ENCODE data around the gene FBXL7.
"Not testable (repeated sequence)": the region's sequence is repeated elsewhere in the genome, so short reads cannot be mapped to it uniquely, and the experiment has no call there.

Gene FBXL7

DNA sequence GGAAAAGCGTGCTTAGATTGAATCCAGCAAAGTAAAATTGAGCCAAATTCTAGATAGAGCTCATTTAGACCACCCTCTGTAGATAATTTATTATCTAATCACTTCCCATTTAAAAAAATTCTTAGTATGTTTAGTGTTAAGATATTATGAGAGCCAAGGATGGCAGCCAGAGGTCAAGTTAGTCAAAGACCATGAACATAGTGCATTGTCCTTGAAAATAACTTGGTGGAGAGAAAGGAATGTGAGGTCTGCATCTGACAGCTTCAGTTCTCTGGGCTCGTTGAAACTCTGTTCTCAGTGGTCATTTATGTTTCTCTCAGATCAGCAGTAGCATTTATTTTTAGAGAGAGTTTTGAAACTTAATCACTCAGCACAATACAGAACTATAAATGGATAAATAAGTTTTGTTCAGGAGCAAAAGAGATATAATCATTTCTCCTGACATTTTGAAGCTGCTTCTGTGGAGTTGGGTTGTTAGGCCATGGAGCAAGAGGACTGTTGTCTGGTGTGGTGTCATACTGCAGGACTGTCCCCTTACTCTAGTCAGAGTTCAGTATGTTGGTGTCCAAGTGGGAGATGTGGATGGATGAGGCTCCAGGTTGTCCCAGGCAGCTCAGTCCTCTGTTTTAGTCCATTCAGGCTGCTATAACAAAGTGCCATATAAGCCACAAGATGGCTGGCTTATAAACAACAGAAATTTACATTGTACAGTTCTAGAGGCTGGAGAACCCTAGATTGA is 337.7 kb downstream of the FBXL7 start:
- no peak for DNase-seq

DNA sequence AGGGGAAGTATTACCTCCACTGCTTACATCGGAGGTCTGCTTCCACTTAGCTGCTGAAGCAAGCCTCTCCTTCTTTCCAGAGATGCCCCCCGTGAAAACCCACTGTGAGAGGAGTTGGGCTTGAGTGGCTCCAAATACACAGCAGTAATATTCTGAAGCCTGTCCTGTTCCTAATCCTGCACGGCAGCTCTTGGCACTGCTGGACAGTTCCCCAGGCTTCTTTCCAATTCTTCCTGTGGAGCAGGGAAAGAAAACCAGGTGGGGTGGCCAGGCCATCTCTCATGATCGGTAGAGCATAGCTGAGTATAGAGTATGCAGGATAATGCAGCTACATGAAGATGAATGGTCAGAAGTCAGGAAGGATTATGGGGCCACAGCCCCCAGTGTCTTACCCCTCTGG is 344.3 kb downstream of the FBXL7 start:
- DNase-seq: no peak

GRCh38 chr5:15844871-15845270 is 344.9 kb downstream of the FBXL7 start:
- DNase-seq: no peak

GRCh38 chr5:15850536-15850935 is 350.6 kb downstream of the FBXL7 start:
- DNase-seq: no peak

- no peak for DNase-seq
Observed at GRCh38 chr5:15850939-15851341, 351.0 kb downstream of the FBXL7 start.

GRCh38 chr5:15852217-15852616 is 352.2 kb downstream of the FBXL7 start:
- no peak for DNase-seq

DNA sequence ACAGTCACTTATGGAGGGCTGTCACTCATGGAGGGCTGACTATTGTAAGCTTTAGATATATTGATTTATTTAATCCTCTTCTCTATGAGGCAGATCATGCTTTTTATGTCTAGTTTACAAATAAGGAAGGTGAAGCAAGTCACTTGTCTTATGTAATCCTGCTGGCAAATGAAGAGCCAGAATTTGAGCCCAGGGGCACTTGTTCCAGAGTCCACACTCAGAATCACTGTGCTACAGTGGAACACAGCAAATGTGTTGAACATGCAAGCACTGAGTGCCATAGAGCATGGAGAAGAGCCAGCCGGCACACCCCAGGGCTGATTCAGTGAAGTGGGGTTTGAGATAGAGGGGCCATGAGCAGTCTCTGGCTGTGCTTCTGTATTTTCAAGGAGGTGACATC is 353.0 kb downstream of the FBXL7 start:
- DNase-seq: no peak

- no peak for DNase-seq
Observed at GRCh38 chr5:15858326-15858725, 358.3 kb downstream of the FBXL7 start.

DNA sequence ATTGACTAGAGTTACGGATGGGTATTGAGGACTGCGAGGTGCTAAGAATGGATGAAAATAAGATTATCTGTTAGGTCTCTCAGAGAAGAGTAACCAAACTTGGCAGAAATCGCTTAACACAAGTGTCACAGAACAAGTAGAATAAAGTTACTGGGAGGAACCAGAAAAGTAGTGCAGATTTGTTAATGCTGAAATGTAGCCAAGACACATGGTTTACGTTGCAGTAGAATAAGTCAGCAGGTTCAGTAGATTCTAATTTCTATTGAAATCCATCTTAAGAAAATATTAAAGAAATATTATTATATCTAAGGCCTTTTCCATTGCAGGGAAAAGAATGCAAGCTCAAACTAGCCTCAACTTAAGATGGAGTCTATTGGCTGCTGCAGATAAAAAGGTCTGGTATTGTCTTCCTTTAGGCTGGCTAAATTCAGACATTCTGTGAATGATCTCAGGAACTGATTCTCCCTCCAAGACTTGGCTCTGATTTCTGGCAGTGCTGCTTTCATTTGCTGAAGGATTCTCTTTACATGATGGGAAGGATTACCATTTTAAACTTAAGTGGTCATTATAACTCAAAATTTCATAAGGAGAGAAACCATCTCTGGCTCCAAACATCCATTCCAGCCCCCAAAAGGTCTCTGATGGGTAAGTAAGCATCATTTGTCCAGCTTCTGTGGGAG is 364.7 kb downstream of the FBXL7 start:
- DNase-seq: no peak

DNA sequence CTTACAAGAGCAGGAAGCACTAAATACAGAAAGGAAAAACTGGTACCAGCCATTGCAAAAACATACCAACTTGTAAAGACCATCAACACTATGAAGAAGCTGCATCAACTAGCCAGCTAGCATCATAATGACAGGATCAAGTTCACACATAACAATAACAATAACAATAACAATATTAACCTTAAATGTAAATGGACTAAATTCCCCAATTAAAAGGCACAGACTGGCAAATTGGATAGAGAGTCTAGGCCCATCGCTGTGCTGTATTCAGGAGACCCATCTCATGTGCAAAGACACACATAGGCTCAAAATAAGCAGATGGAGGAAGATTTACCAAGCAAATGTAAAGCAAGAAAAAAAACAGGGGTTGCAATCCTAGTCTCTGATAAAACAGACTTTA is 372.3 kb downstream of the FBXL7 start:
- not testable (repeated sequence) for DNase-seq

GRCh38 chr5:15877914-15878313 is 377.9 kb downstream of the FBXL7 start:
- no peak for DNase-seq

DNA sequence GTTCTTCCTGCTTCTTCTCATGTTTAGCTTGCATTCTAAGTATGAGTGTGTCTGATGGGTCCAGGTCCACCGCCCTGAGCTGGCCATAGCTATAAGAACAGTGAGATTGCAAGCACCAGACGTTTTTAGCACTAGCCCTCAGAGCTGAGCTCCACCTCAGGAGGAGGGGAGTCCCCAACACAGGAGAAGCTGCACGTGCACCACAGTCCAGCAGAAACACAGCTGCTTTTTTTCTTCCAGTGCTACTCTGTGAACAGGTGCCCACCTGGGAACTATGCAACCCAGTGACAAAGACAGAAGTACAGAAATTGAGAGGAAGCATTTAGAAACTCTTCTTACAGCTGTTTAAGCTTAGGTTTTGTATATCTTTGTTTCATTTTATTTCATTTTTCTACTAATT is 380.2 kb downstream of the FBXL7 start:
- no peak for DNase-seq

DNA sequence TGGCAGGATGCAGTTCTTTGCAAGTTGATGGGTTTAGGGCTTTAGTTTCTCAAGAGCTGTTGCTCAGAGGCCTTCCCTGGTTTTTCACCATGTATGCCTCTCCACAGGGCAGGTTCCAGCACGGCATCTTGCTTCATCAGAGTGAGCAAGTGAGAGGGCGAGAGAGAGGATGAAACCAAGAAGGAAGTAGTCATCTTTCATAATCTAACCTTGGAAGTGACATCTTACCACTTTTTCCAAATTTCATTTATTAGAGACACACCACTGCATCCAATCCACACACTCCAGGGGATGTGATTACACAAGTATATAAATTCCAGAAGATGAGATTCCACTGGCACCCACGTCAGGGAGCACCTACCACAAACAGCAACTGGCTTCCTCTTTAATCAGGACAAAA is 385.2 kb downstream of the FBXL7 start:
- no peak for DNase-seq

- no peak for DNase-seq
Observed at GRCh38 chr5:15886156-15886555, 386.2 kb downstream of the FBXL7 start.

DNA sequence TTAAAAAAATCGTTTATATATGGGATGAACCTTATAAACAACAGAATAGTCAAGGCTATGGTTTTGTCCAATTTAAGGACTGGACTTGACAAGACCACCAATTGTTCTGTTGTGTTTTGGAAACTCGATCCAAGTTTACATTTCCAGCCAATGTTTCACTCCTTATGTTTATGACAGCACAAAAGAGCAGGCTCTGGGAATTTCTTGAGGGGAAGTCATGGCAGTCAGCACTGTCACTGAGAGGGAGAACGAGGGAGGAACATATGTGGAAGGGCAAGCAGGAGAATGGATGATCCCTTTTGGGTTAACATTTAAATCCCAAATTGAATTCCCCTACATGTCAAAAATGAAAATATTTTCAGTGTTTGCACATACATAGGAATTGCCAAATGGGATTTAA is 387.1 kb downstream of the FBXL7 start:
- no peak for DNase-seq

DNA sequence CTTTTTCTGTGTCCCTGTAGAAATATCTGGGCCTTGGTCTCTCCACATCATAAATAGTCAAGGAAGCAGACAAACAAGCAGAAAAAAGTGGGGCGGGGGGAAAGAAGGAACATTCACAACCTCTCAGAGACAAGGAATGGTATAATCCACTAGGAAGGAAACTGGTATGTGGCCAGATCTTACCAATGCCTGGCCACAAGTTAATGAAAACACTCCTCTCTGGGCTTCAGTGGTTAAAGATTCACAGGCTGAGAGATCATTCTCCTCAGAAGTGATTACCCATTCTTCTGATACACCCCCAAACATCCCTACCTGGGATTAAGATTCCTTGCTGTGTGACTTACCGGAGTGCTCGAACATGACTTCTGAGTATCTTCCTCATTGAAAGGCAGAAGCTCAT is 389.0 kb downstream of the FBXL7 start:
- no peak for DNase-seq

- no peak for DNase-seq
Observed at GRCh38 chr5:15893866-15894265, 393.9 kb downstream of the FBXL7 start.

GRCh38 chr5:15897656-15898055 is 397.7 kb downstream of the FBXL7 start:
- DNase-seq: no peak

- no peak for DNase-seq
Observed at GRCh38 chr5:15898641-15899040, 398.7 kb downstream of the FBXL7 start.

DNA sequence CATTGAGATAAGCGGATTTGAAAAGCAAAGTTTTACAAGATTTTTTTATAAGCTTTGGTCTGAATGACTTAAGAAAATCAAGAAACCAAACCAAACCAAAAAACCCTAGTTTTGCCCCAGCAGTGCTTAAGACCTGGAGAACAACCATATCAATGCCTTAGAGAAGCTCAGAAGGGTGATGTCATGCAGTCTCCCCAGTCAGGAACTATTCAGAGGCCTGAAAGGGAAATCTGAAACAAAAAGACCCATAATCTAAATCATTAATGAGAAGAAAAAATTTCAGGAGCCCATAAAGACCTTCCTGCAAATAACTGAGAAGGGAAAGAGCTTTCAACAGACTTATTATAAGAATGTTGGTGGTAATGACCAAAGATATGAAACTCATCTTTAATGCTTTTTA is 399.5 kb downstream of the FBXL7 start:
- no peak for DNase-seq

- DNase-seq: no peak
Observed at GRCh38 chr5:15901151-15901550, 401.2 kb downstream of the FBXL7 start.

DNA sequence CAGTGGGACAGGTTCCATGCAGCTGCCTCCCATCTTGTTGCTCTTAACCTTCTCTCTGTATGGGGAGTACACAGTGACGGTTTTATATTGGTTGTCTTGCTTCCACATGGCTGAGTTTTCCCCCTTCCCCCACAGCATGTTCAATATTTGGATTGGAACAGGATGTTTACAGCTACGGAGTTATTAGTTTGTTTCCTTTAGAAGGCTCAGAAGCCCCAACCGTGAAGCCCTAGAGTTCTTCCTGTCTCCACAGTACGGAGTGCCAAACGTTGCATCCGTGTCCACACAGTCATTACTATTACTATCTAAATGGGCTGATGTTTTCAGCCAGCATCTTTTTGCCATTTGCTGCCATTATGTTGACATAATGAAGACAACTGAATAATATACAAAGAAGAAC is 402.1 kb downstream of the FBXL7 start:
- no peak for DNase-seq

GRCh38 chr5:15904899-15905830 is 405.2 kb downstream of the FBXL7 start:
- DNase-seq: no peak

GRCh38 chr5:15914638-15915037 is 414.7 kb downstream of the FBXL7 start:
- DNase-seq: no peak
